Measurements from ENCODE around the gene ATF6B. TPM values are rescaled to one million over a fixed set of nuclear protein-coding genes. Genes with fewer than 3 reads are reported as not detected.

ATF6B gene
- total and polyA plus RNA-seq, 2 of the 13 experiments (the other 11 are each of a cell fraction or from before 2014, with no cell fraction given), result 18.1 to 44.0 TPM

DNA sequence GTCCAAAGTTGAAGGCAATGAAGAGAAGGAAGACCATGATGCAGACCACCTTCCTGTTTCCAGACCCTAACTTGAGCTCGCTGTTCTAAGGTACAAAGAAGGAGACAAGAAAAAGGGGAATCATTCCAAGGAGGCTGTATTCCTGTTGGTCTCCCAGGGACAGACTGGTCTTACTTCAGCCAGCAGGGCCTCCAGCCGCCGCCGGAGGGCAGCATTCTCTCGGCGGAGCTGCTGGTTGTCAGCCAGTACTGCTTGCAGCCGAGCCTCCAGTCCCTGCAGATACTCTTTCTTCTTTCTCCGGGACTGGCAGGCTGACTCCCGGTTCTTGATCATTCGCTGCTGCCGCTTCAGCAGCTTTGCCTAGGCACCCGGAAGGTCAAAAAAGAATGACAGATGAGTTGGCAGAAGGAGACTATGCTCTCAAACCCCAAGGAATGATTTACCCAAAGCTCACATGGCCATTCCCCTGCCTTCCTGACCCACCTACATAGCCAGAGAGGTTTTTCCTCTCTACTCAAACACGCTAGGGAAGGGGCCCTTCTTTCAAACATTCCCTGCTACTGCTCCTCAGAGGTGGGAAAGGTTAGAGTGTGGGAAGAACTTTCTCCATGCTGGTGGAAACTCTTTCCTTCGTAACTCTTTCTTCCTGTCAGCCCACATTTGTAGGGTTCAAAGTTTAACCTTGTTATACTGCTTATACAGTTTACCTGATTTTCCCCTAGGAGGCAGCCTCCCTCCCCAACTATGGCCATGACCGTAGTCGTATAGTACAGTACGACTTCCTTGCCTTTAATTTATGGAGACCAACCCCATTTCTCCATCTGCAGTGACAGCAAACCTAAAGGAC, 9.0 kb downstream of the ATF6B start (continued):
- TF ChIP-seq DR1 (CRISPR knock-in tag; IDR thresholded peaks at IDR 0.05), result no peak
- 0 out of 2 replicates have a peak, but pooled peaks have one; percentile 48 for TF ChIP-seq ZNF740 (CRISPR knock-in tag; IDR thresholded peaks at IDR 0.05)
- no peak for TF ChIP-seq HNRNPUL1 (IDR thresholded peaks at IDR 0.05; ENCODE audit: low read depth, low read length)
- peak; percentile 78 for TF ChIP-seq ZNF574 (CRISPR knock-in tag; IDR thresholded peaks at IDR 0.05)
- TF ChIP-seq HMGA1 (CRISPR knock-in tag; conservative IDR thresholded peaks at IDR 0.05), result no peak
- peak; percentile 18; the same call in 1 of the 2 replicates for TF ChIP-seq ZNF691 (CRISPR knock-in tag; IDR thresholded peaks at IDR 0.05; ENCODE audit: borderline replicate concordance, low read depth)
- peak; percentile 32; the same call in 1 of the 2 replicates for TF ChIP-seq THRA (CRISPR knock-in tag; IDR thresholded peaks at IDR 0.05; ENCODE audit: borderline replicate concordance)
- TF ChIP-seq, protein P1, sequence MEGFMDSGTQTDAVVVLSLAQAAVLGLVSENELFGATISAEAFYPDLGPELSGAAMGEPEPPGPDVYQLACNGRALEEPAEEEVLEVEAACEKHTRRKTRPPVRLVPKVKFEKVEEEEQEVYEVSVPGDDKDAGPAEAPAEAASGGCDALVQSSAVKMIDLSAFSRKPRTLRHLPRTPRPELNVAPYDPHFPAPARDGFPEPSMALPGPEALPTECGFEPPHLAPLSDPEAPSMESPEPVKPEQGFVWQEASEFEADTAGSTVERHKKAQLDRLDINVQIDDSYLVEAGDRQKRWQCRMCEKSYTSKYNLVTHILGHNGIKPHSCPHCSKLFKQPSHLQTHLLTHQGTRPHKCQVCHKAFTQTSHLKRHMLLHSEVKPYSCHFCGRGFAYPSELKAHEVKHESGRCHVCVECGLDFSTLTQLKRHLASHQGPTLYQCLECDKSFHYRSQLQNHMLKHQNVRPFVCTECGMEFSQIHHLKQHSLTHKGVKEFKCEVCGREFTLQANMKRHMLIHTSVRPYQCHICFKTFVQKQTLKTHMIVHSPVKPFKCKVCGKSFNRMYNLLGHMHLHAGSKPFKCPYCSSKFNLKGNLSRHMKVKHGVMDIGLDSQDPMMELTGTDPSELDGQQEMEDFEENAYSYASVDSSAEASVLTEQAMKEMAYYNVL (CRISPR knock-in tag; IDR thresholded peaks at IDR 0.05; ENCODE audit: borderline replicate concordance), result peak; percentile 47; the same call in 1 of the 2 replicates
- TF ChIP-seq, protein P2, sequence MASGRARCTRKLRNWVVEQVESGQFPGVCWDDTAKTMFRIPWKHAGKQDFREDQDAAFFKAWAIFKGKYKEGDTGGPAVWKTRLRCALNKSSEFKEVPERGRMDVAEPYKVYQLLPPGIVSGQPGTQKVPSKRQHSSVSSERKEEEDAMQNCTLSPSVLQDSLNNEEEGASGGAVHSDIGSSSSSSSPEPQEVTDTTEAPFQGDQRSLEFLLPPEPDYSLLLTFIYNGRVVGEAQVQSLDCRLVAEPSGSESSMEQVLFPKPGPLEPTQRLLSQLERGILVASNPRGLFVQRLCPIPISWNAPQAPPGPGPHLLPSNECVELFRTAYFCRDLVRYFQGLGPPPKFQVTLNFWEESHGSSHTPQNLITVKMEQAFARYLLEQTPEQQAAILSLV (CRISPR knock-in tag; IDR thresholded peaks at IDR 0.05; ENCODE audit: borderline replicate concordance), result peak; percentile 78; the same call in 1 of the 2 replicates
- no peak for TF ChIP-seq KLF13 (CRISPR knock-in tag; IDR thresholded peaks at IDR 0.05)
- TF ChIP-seq SMAD9 (CRISPR knock-in tag; IDR thresholded peaks at IDR 0.05), result 0 out of 2 replicates have a peak, but pooled peaks have one; percentile 33
- TF ChIP-seq CHCHD3 (CRISPR knock-in tag; IDR thresholded peaks at IDR 0.05), result no peak
- TF ChIP-seq ZNF567 (CRISPR knock-in tag; IDR thresholded peaks at IDR 0.05; ENCODE audit: borderline replicate concordance), result 0 out of 2 replicates have a peak, but pooled peaks have one; percentile 53
- peak; percentile 49; the same call in 1 of the 2 replicates for TF ChIP-seq KDM3A (CRISPR knock-in tag; IDR thresholded peaks at IDR 0.05; ENCODE audit: low read depth)
- TF ChIP-seq, protein P3, sequence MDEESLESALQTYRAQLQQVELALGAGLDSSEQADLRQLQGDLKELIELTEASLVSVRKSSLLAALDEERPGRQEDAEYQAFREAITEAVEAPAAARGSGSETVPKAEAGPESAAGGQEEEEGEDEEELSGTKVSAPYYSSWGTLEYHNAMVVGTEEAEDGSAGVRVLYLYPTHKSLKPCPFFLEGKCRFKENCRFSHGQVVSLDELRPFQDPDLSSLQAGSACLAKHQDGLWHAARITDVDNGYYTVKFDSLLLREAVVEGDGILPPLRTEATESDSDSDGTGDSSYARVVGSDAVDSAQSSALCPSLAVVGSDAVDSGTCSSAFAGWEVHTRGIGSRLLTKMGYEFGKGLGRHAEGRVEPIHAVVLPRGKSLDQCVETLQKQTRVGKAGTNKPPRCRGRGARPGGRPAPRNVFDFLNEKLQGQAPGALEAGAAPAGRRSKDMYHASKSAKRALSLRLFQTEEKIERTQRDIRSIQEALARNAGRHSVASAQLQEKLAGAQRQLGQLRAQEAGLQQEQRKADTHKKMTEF (CRISPR knock-in tag; IDR thresholded peaks at IDR 0.05), result peak; percentile 90
- peak; percentile 83 for TF ChIP-seq DMAP1 (CRISPR knock-in tag; IDR thresholded peaks at IDR 0.05)
- TF ChIP-seq ZKSCAN8 (CRISPR knock-in tag; IDR thresholded peaks at IDR 0.05; ENCODE audit: borderline replicate concordance), result 0 out of 2 replicates have a peak, but pooled peaks have one; percentile 46

Measured in HepG2 (cell line).